ENCODE measurements around the gene C3orf33.

C3orf33 gene

GRCh38 chr3:155805204-155805801 lies 775 bp downstream of the C3orf33 start:
- peak; percentile 18 for DNase-seq (ENCODE audit: low read depth)
- TF ChIP-seq, protein P1, sequence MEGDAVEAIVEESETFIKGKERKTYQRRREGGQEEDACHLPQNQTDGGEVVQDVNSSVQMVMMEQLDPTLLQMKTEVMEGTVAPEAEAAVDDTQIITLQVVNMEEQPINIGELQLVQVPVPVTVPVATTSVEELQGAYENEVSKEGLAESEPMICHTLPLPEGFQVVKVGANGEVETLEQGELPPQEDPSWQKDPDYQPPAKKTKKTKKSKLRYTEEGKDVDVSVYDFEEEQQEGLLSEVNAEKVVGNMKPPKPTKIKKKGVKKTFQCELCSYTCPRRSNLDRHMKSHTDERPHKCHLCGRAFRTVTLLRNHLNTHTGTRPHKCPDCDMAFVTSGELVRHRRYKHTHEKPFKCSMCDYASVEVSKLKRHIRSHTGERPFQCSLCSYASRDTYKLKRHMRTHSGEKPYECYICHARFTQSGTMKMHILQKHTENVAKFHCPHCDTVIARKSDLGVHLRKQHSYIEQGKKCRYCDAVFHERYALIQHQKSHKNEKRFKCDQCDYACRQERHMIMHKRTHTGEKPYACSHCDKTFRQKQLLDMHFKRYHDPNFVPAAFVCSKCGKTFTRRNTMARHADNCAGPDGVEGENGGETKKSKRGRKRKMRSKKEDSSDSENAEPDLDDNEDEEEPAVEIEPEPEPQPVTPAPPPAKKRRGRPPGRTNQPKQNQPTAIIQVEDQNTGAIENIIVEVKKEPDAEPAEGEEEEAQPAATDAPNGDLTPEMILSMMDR (IDR thresholded peaks at IDR 0.05; ENCODE audit: low read length, missing control alignments), result no peak
- H3K4me3 ChIP-seq (replicated peaks; ENCODE audit: low read depth, low read length), result peak overlapping the region; percentile 70

GRCh38 chr3:155804323-155804722 lies 1.8 kb downstream of the C3orf33 start:
- H3K4me3 ChIP-seq (replicated peaks; ENCODE audit: low read depth, low read length), result no peak overlapping the region
- TF ChIP-seq, protein P1 (IDR thresholded peaks at IDR 0.05; ENCODE audit: low read length, missing control alignments), result no peak
- no peak for DNase-seq (ENCODE audit: low read depth)

DNA sequence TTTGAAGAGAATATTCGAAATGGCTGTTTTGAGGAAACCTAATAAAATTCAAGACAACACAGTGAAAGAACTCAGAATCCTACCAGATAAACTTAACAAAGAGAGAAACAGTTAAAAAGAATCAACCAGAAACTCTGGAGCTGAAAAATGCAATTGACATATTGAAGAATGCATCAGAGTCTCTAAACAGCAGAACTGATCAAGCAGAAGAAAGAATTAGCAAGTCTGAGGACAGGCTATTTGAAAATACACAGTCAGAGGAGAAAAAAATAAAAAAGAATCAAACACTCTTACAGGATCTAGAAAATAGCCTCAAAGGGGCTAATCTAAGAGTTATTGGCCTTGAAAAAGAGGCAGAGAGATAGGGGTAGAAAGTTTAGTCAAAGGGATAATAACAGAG lies 13.5 kb downstream of the C3orf33 start:
- no peak overlapping the region for H3K4me3 ChIP-seq (replicated peaks; ENCODE audit: low read depth, low read length)
- TF ChIP-seq, protein P1 (IDR thresholded peaks at IDR 0.05; ENCODE audit: low read length, missing control alignments), result no peak
- DNase-seq (ENCODE audit: low read depth), result no peak

- DNase-seq (ENCODE audit: low read depth), result peak; percentile 12
- TF ChIP-seq, protein P1 (IDR thresholded peaks at IDR 0.05; ENCODE audit: low read length, missing control alignments), result no peak
- H3K4me3 ChIP-seq (replicated peaks; ENCODE audit: low read depth, low read length), result no peak overlapping the region
Observed at GRCh38 chr3:155791190-155791589, 14.9 kb downstream of the C3orf33 start.

DNA sequence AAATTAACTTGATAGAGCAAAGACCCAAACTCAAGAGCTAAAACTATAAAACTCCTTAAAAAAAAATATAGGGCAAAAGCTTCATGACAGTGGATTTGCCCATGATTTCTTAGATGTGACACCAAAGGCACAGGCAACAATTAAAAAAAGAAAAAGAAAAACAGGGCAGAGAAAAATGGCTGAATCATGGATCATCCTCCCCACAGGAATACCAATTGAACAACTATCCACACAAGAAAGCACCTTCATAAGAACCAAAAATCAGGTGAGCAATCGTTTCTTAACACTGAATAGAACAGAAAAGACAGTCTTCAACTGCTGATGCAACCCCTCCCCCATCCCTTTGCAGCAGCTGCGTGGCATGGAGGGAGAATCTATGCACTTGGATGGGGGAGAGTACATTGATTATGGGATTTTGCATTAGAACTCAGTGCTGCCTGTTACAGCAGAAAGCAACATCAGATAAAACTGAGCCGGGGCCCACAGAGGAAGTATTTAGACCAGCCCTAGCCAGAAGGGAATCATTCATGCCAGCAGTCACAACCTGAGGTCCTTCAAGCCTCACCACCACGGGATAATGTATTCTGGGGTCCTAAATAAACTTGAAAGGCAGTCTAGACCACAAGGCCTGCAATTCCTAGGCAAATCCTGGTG lies 15.7 kb downstream of the C3orf33 start:
- TF ChIP-seq, protein P1 (IDR thresholded peaks at IDR 0.05; ENCODE audit: low read length, missing control alignments), result no peak
- H3K4me3 ChIP-seq (replicated peaks; ENCODE audit: low read depth, low read length), result no peak overlapping the region
- DNase-seq (ENCODE audit: low read depth), result no peak

GRCh38 chr3:155785662-155786295 lies 20.3 kb downstream of the C3orf33 start:
- no peak overlapping the region for H3K4me3 ChIP-seq (replicated peaks; ENCODE audit: low read depth, low read length)
- no peak for DNase-seq (ENCODE audit: low read depth)
- TF ChIP-seq, protein P1 (IDR thresholded peaks at IDR 0.05; ENCODE audit: low read length, missing control alignments), result no peak

Data from fibroblast of pulmonary artery (primary cell).